ENCODE results near the gene UPP2.

DNA sequence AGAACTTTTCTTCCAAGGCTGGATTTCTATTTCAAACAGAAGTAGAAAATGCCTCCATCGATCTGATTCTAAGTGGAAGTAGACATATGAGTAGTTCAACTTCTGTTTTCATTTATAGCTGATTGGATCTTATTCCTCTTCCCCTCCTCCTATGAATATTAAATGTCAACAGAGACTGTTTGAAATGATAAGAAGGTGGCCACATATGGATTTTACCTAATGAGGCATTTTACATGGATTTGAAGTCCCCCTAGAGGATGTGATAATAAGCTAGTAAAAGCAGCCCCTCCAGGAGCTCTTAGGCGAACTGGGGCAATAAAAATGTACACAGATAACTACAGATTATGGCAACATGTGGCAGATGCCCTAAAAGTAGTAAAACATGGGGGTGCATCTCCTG is 71.0 kb downstream of the UPP2 start:
- TF ChIP-seq, protein P1, sequence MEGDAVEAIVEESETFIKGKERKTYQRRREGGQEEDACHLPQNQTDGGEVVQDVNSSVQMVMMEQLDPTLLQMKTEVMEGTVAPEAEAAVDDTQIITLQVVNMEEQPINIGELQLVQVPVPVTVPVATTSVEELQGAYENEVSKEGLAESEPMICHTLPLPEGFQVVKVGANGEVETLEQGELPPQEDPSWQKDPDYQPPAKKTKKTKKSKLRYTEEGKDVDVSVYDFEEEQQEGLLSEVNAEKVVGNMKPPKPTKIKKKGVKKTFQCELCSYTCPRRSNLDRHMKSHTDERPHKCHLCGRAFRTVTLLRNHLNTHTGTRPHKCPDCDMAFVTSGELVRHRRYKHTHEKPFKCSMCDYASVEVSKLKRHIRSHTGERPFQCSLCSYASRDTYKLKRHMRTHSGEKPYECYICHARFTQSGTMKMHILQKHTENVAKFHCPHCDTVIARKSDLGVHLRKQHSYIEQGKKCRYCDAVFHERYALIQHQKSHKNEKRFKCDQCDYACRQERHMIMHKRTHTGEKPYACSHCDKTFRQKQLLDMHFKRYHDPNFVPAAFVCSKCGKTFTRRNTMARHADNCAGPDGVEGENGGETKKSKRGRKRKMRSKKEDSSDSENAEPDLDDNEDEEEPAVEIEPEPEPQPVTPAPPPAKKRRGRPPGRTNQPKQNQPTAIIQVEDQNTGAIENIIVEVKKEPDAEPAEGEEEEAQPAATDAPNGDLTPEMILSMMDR (conservative IDR thresholded peaks at IDR 0.05; ENCODE audit: low read depth, low read length): no peak
- TF ChIP-seq EZH2 (IDR thresholded peaks at IDR 0.05; ENCODE audit: low read length, unreplicated experiment): no peak

All from PC-3 (cell line).